ENCODE measurements around the gene SF3A1.

Gene SF3A1

GRCh38 chr22:30370641-30371230 is 14.0 kb upstream of the SF3A1 start:
- H3K27ac ChIP-seq (ENCODE audit: low read length), result no peak overlapping the region
- H3K36me3 ChIP-seq (replicated peaks; ENCODE audit: insufficient read depth, low read length), result no peaks in the 10 kb centered on the region
- H3K9me3 ChIP-seq (replicated peaks; ENCODE audit: insufficient read depth, low read length), result no peaks in the 10 kb centered on the region
- H3F3A ChIP-seq (ENCODE audit: insufficient read depth, low read length), result no peaks in the 10 kb centered on the region
- H3K9ac ChIP-seq (ENCODE audit: low read length), result no peak overlapping the region
- H3K27me3 ChIP-seq (replicated peaks; ENCODE audit: insufficient read depth, low read length), result no peaks in the 10 kb centered on the region
- H2AFZ ChIP-seq (ENCODE audit: low read length), result no peak overlapping the region
- no peak for DNase-seq
- H3K4me2 ChIP-seq (ENCODE audit: low read depth, low read length), result no peak overlapping the region
- TF ChIP-seq EZH2 (optimal IDR thresholded peaks at IDR 0.05; ENCODE audit: low read depth, low read length), result no peak
- TF ChIP-seq, protein P1, sequence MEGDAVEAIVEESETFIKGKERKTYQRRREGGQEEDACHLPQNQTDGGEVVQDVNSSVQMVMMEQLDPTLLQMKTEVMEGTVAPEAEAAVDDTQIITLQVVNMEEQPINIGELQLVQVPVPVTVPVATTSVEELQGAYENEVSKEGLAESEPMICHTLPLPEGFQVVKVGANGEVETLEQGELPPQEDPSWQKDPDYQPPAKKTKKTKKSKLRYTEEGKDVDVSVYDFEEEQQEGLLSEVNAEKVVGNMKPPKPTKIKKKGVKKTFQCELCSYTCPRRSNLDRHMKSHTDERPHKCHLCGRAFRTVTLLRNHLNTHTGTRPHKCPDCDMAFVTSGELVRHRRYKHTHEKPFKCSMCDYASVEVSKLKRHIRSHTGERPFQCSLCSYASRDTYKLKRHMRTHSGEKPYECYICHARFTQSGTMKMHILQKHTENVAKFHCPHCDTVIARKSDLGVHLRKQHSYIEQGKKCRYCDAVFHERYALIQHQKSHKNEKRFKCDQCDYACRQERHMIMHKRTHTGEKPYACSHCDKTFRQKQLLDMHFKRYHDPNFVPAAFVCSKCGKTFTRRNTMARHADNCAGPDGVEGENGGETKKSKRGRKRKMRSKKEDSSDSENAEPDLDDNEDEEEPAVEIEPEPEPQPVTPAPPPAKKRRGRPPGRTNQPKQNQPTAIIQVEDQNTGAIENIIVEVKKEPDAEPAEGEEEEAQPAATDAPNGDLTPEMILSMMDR (IDR thresholded peaks at IDR 0.05; ENCODE audit: low read length), result no peak
- TF ChIP-seq EZH2phosphoT487 (IDR thresholded peaks at IDR 0.05; ENCODE audit: low read length), result no peak
- no peaks in the 10 kb centered on the region for H3K4me1 ChIP-seq (ENCODE audit: low read length)
- no peaks in the 10 kb centered on the region for H3K79me2 ChIP-seq (ENCODE audit: low read length)
- H4K20me1 ChIP-seq (ENCODE audit: insufficient read depth, low read length), result no peaks in the 10 kb centered on the region
- H3K9me2 ChIP-seq (replicated peaks; ENCODE audit: insufficient read depth, low read length), result no peaks in the 10 kb centered on the region
- no peak overlapping the region for H3K4me3 ChIP-seq (ENCODE audit: low read length)

DNA sequence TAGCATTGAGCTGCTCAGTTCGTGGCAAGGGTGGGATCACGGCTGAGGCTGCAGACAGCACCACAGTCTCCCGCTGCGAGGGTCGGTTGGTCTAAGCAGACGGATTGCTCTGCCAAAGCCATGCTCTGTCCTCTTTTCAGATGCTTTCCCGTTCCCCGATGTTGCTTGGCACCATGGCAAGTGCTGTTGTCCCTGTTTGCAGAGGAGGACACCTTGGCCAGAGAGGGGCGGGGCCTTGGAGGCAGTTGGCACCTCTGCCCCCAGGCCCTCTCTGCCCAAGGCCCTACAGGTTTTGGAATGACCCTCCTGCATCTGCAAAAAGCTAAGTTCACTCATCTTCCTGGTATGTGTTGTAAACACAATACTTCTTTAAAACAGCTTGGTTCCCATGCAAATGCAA is 11.7 kb upstream of the SF3A1 start:
- Histone ChIP-seq H3K4me3 (ENCODE audit: low read length) (no peak overlapping the region), H3F3A (ENCODE audit: insufficient read depth, low read length) (no peaks in the 10 kb centered on the region), H3K4me2 (ENCODE audit: low read depth, low read length) (no peak overlapping the region), H3K27me3 (replicated peaks; ENCODE audit: insufficient read depth, low read length) (no peaks in the 10 kb centered on the region), H3K27ac (ENCODE audit: low read length) (no peak overlapping the region), H3K9me2 (replicated peaks; ENCODE audit: insufficient read depth, low read length) (no peaks in the 10 kb centered on the region), H3K9me3 (replicated peaks; ENCODE audit: insufficient read depth, low read length) (no peaks in the 10 kb centered on the region), H2AFZ (ENCODE audit: low read length) (no peak overlapping the region), H4K20me1 (ENCODE audit: insufficient read depth, low read length) (no peaks in the 10 kb centered on the region), H3K4me1 (ENCODE audit: low read length) (no peaks in the 10 kb centered on the region), H3K79me2 (ENCODE audit: low read length) (no peaks in the 10 kb centered on the region), H3K36me3 (replicated peaks; ENCODE audit: insufficient read depth, low read length) (no peaks in the 10 kb centered on the region), H3K9ac (ENCODE audit: low read length) (no peak overlapping the region)
- DNase-seq, result no peak
- no peak for TF ChIP-seq EZH2 (optimal IDR thresholded peaks at IDR 0.05; ENCODE audit: low read depth, low read length)
- TF ChIP-seq, protein P1 (IDR thresholded peaks at IDR 0.05; ENCODE audit: low read length), result no peak
- TF ChIP-seq EZH2phosphoT487 (IDR thresholded peaks at IDR 0.05; ENCODE audit: low read length), result no peak

GRCh38 chr22:30365891-30366290 is 9.2 kb upstream of the SF3A1 start:
- no peaks in the 10 kb centered on the region for H3K9me2 ChIP-seq (replicated peaks; ENCODE audit: insufficient read depth, low read length)
- H3K27me3 ChIP-seq (replicated peaks; ENCODE audit: insufficient read depth, low read length), result no peaks in the 10 kb centered on the region
- no peak overlapping the region for H3K9ac ChIP-seq (ENCODE audit: low read length)
- H3K36me3 ChIP-seq (replicated peaks; ENCODE audit: insufficient read depth, low read length), result no peaks in the 10 kb centered on the region
- no peaks in the 10 kb centered on the region for H4K20me1 ChIP-seq (ENCODE audit: insufficient read depth, low read length)
- H3K79me2 ChIP-seq (ENCODE audit: low read length), result no peaks in the 10 kb centered on the region
- H3K4me2 ChIP-seq (ENCODE audit: low read depth, low read length), result no peak overlapping the region
- H3K4me3 ChIP-seq (ENCODE audit: low read length), result no peak overlapping the region
- no peak overlapping the region for H2AFZ ChIP-seq (ENCODE audit: low read length)
- no peak for TF ChIP-seq EZH2 (optimal IDR thresholded peaks at IDR 0.05; ENCODE audit: low read depth, low read length)
- TF ChIP-seq EZH2phosphoT487 (IDR thresholded peaks at IDR 0.05; ENCODE audit: low read length), result no peak
- TF ChIP-seq, protein P1 (IDR thresholded peaks at IDR 0.05; ENCODE audit: low read length), result no peak
- no peaks in the 10 kb centered on the region for H3K4me1 ChIP-seq (ENCODE audit: low read length)
- H3K27ac ChIP-seq (ENCODE audit: low read length), result no peak overlapping the region
- no peaks in the 10 kb centered on the region for H3F3A ChIP-seq (ENCODE audit: insufficient read depth, low read length)
- no peaks in the 10 kb centered on the region for H3K9me3 ChIP-seq (replicated peaks; ENCODE audit: insufficient read depth, low read length)
- no peak for DNase-seq
